Activated CD4-positive, alpha-beta T cell treated with anti-CD3 and anti-CD28 coated beads, Interleukin-2, amount 50 U/mL, for 48 hours (primary cell): ENCODE data around the gene COBL.

Experiments
- DNase-seq, 2 experiments: peaks; one replicate each; pipeline ENCODE4 v3.0.0-alpha.2; 2020

The COBL gene

GRCh38 chr7:51035716-51036115 is 280.9 kb downstream of the COBL start:
- DNase-seq, result no peak

DNA sequence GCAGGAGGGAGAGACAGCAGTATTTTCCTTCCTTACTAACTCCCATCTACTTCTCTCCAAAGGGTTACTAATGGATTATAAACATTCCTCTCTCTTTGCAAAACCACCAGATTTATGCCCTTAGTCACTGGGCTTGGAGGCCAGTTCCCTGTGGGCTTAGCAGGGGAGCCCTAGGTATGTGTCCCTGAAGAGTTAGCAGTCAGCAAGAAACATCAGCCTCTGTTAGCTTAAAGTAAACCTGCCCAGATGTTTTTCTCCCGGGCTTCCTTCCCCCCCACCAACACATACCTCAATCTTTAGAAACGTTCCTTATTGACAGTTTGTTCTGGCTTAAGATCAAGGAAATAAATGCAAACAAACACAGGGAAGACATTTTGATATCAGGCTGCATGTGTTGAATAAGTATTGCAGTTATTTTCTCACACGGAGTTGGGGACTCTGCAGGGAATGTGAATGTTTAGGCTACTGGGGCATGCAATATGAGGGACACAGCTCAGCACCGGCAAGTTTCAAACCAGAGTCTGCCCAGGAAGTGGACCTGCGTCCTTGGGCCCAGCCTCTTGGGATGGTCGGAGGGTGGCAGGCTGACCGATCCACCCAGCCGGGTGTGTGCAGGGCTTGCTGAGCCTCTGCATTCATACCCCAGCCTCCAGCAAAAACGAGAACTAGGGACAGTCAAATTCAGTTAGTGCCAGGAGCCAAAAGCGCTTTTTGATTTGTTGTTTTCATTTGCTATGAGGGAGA is 281.9 kb downstream of the COBL start:
- no peak for DNase-seq

DNA sequence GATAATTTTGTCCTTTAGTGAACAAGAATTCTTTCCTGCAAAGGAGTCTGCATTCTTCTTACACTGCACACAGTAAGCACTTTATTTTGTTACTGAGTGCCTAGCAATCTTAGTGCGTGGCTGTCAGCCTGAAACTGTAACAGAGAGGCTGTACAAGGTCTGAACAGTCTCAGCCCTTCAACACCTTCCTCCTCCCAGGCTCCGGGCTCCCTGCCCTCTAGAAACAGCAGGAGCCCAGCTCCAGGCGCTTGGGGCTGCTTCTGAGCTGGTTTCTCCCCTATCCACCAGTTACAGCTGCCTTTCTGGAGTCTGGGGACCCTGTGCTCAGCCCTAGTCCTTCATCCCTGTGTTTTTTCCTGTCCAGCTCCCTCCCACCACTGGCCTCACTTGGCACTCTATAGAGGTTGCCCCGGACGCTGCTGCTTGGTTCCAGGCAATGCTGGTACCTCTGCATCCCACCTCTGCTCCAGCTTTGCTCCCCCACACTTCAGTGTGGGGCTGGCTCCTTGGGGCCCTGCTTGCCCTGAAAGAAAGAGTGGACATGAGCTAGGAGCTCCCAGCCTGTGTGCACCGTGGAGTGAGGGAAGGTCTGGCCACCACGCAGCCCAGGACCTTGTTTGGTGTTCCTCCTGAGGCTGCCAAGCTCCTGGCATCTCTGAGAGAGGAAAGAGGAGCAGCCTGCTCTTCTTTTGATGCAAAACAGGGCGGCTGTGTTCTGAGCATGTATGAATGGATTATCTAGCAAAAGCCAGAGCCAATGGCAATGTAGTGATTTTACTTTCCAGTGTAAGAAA is 282.7 kb downstream of the COBL start:
- no peak for DNase-seq

GRCh38 chr7:51031791-51032515 is 284.7 kb downstream of the COBL start:
- no peak for DNase-seq

- no peak for DNase-seq
Observed at GRCh38 chr7:51031216-51031615, 285.4 kb downstream of the COBL start.

DNA sequence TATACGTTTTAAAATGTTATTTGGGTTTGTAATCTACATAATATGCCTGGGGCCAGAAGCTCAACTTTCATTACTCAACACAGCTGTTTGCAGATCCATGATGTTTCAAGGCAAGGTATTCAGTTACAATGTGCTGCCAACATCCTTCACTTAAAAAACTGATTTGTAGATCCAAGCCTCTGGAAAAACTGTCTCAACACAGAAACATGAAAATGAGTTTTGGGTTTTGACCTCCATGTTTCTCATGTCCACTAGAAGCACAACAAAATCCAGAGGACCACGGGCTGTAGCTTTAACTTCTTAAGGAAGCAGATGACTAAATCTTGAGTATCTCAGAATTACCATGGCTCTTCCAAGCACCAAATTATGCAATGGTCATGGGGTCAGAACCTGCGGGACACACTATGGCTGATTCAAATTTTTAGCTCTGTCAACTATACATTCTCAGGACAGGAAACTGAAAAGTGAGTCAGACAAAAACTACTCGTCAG is 286.9 kb downstream of the COBL start:
- no peak for DNase-seq

DNA sequence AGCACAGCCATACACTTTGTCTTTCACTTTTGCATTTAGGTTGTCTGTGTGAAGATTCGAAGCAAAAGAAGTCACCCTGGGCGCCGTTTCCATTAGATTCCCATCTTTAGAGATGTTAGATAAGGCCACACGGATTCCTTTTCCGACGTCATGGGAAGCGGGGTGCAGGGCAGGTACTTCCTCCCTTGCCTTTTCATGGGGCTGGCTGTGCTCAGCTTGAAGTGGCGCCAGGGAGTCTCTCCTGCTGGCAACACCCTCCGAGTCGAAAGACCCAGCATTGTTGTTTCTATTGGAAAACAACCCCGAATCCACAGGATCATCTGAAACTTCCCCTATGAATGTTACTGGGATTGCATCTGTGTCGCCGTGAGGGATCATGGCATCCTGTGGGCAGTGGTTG is 287.5 kb downstream of the COBL start:
- no peak for DNase-seq

- no peak for DNase-seq
Observed at GRCh38 chr7:51027935-51028830, 288.4 kb downstream of the COBL start.

- no peak for DNase-seq
Observed at GRCh38 chr7:51027106-51027934, 289.3 kb downstream of the COBL start.

GRCh38 chr7:51026341-51026740 is 290.3 kb downstream of the COBL start:
- no peak for DNase-seq

- DNase-seq, result no peak
Observed at GRCh38 chr7:51025668-51026067, 290.9 kb downstream of the COBL start.

DNA sequence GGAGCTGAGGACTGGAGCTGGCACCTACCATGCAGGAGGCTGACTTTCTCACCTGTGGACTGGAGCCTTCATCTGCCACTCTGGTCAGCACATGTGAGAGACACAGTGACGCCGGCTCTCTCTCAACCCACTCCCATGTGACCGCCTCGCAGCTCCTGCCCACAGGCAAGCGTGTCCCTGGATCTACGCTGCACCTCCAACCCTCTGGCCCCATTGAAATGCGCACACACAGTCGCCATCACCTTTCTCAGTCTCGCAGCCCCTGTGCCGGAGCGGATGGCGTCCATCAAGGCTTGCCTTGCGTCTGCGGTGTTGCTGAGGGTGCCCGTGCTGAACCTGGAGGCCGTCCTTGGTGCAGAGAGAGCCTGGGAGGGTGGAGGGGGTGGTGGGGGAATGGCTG is 291.7 kb downstream of the COBL start:
- DNase-seq, result no peak

- no peak for DNase-seq
Observed at GRCh38 chr7:51023547-51023946, 293.1 kb downstream of the COBL start.

- DNase-seq, result no peak
Observed at GRCh38 chr7:51022821-51023220, 293.8 kb downstream of the COBL start.

- no peak for DNase-seq
Observed at GRCh38 chr7:51021906-51022570, 294.6 kb downstream of the COBL start.

- no peak for DNase-seq
Observed at GRCh38 chr7:51020944-51021343, 295.7 kb downstream of the COBL start.

GRCh38 chr7:51019891-51020870 is 296.4 kb downstream of the COBL start:
- no peak for DNase-seq

GRCh38 chr7:51019191-51019844 is 297.3 kb downstream of the COBL start:
- no peak for DNase-seq
